A673 (cell line): ENCODE data around the gene GIMAP6. TPM values are rescaled to one million over a fixed set of nuclear protein-coding genes. Genes with fewer than 3 reads are reported as not detected.
"Not testable (repeated sequence)": the region's sequence is repeated elsewhere in the genome, so short reads cannot be mapped to it uniquely, and the experiment has no call there.

Experiments used
- BruUV-seq: library from RNA; stranded (reverse); fragments of 400-500 nt; replicated peaks from 2 replicates; lab custom pipeline; 2021; lab: Mats Ljungman, UMichigan
- CTCF ChIA-PET: fragments of 300-600 bp; sonication (Branson Sonifier 250); formaldehyde crosslinking; loops from one replicate; lab custom pipeline; 2022; ENCODE audit warnings: antibody characterized with exemption; lab: Charles Lee
- POLR2A ChIA-PET: fragments of 300-600 bp; sonication (Branson Sonifier 250); formaldehyde crosslinking; loops from one replicate; lab custom pipeline; 2022; ENCODE audit warnings: antibody characterized with exemption; ENCODE audit not compliant: low non-redundant PET; lab: Charles Lee
- DNase-seq: peaks from one replicate; pipeline ENCODE4 v3.0.0-alpha.2; 2015; ENCODE audit warnings: low spot score
- H3K27ac ChIP-seq: fragments of 200-600 bp; sonication (generic); 2 replicates; pipeline ENCODE4 v1.5.1; 2016; ENCODE audit warnings: mixed run types, low read depth, mild to moderate bottlenecking, mixed read lengths, antibody characterized with exemption, low read length; ENCODE audit not compliant: poor library complexity, severe bottlenecking
- H3K27me3 ChIP-seq: fragments of 200-600 bp; sonication (generic); replicated peaks from 2 replicates; pipeline ENCODE4 v1.6.1; 2017; ENCODE audit warnings: mixed run types, low read depth, mild to moderate bottlenecking, mixed read lengths, antibody characterized with exemption, low read length; ENCODE audit not compliant: insufficient read depth, poor library complexity
- H3K36me3 ChIP-seq: fragments of 200-600 bp; sonication (generic); 2 replicates; pipeline ENCODE4 v1.6.1; 2016; ENCODE audit warnings: mixed run types, mild to moderate bottlenecking, mixed read lengths, antibody characterized with exemption, low read length; ENCODE audit not compliant: insufficient read depth, poor library complexity, severe bottlenecking
- H3K4me1 ChIP-seq: fragments of 200-600 bp; sonication (generic); 2 replicates; pipeline ENCODE4 v1.6.1; 2017; ENCODE audit warnings: mixed run types, mild to moderate bottlenecking, mixed read lengths, antibody characterized with exemption, low read length; ENCODE audit not compliant: insufficient read depth, poor library complexity, severe bottlenecking
- H3K4me3 ChIP-seq: fragments of 200-600 bp; sonication (generic); 2 replicates; pipeline ENCODE4 v1.5.1; 2016; ENCODE audit warnings: low read depth, mixed run types, mild to moderate bottlenecking, mixed read lengths, low read length; ENCODE audit not compliant: poor library complexity, severe bottlenecking
- H3K9me3 ChIP-seq: fragments of 200-600 bp; sonication (generic); 2 replicates; pipeline ENCODE4 v1.6.1; 2016; ENCODE audit warnings: mixed run types, low read depth, mild to moderate bottlenecking, mixed read lengths, antibody characterized with exemption, low read length; ENCODE audit not compliant: poor library complexity, severe bottlenecking
- EZH2 ChIP-seq: fragments of 200-600 bp; sonication (generic); IDR thresholded peaks from 2 replicates; pipeline ENCODE4 v1.6.1; 2017; ENCODE audit warnings: borderline replicate concordance, low read depth, mild to moderate bottlenecking, mixed read lengths, antibody characterized with exemption, low read length; ENCODE audit not compliant: poor library complexity, severe bottlenecking
- intact Hi-C: fragments of 100-400 bp; cut with micrococcal nuclease; formaldehyde crosslinking; loops from one replicate; pipeline ENCODE4 v1.10.0; 2022; ENCODE audit not compliant: unreplicated experiment
- total RNA-seq: library from RNA; stranded (reverse); gene quantifications from 2 replicates; pipeline ENCODE4 v1.2.3, GENCODE V29; 2021
- TF ChIP-seq, protein P1 (sequence below): fragments of 300-800, 200-600 bp; sonication (generic); conservative IDR thresholded peaks from 2 replicates; pipeline ENCODE4 v1.5.1; 2017; ENCODE audit warnings: low read depth, mild to moderate bottlenecking, antibody characterized with exemption, low read length, moderate library complexity, mixed read lengths

The GIMAP6 gene
- total RNA-seq, 1 experiment from 2014 or later = not detected

DNA sequence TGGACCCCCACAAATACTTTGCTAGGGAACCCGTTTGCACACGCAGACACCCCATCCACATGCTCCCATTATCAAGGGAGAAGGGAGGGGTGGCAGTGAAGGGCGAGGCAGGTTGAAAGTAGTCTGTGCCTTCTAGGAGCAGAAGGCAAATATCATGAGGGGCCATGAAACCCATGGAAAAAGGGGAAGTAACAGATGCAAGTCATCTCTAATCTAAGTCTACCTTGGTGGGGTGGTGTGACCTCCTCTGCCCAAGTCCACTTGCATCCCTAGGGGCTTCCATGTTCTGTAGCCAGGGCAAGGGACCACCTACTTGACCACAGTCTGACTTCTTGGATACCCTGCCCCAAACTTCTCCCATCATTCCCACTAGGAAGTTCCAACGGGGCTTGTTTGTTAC is 5.5 kb downstream of the GIMAP6 start:
- no TSS peak for BruUV-seq
- Histone ChIP-seq H3K9me3 (no peaks in the 10 kb centered on the region), H3K36me3 (no peaks in the 10 kb centered on the region), H3K27ac (no peak overlapping the region), H3K27me3 (peaks cover 6% of the 10 kb centered on the region), H3K4me3 (no peak overlapping the region), H3K4me1 (no peaks in the 10 kb centered on the region)
- no peak for DNase-seq
- ChIA-PET POLR2A (no interaction called here), CTCF (no interaction called here)
- no peak for TF ChIP-seq EZH2
- intact Hi-C loops = no loop called here

DNA sequence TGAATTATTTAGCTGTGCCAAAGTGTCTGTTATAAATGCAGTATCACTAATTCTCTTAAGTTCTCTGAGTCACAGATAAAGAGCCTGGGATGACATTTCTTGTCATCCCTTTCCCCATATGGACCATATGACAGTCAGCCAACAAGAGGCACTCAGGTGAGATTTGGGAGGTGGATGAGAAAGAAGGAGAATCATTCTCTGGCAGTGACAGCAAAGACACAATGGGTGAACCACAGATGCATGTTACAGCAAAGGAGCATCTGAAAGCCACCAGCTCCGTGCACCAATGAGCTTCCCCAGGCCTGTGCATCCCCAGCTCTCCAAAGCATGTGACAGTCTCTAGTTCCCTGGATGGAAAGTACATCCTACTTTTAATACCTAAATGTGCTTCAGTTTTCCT is 10.8 kb downstream of the GIMAP6 start:
- ChIA-PET CTCF (no interaction called here), POLR2A (no interaction called here)
- Histone ChIP-seq H3K4me3 (no peak overlapping the region), H3K27ac (no peak overlapping the region), H3K9me3 (no peaks in the 10 kb centered on the region), H3K36me3 (no peaks in the 10 kb centered on the region), H3K4me1 (no peaks in the 10 kb centered on the region), H3K27me3 (peaks cover 6% of the 10 kb centered on the region)
- no peak for TF ChIP-seq EZH2
- intact Hi-C loops = no loop called here
- no peak for DNase-seq
- no TSS peak for BruUV-seq

DNA sequence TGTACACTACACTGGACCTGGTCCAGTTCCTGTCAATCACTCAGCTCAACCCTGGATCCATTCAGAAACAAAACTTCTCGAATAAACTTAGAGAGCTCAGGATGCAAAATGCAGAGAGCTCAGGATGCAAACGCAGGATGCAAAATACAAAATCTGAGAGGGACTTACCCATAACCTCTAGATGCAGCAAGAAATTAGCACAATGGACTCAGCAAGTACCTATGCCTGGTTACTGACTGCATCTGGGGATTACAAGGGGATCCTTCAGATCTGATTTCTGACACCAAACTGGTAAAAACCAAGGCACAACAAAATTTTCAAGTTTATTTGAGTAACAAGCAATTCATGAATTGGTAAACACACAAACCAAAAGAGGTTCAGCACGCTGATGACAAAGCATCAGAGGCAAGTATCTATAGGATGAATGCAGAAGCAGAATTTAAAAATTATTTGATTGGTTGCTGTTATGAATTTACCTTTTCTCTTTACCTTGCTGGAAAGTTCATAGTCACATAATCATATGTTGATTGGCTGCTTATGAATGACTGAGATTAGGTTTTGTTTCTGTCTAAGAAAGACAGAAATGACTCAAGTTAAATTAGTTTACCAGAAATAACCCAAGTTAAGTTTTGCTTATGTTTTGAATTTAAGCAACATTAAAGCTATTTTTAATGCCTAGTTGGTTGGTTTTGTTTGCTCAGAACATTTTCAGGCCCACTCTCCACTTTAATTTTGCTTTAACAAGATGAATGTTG is 11.4 kb downstream of the GIMAP6 start:
- H3K9me3 ChIP-seq = no peaks in the 10 kb centered on the region
- no peak overlapping the region for H3K27ac ChIP-seq
- CTCF ChIA-PET = no interaction called here
- POLR2A ChIA-PET = no interaction called here
- intact Hi-C loops = no loop called here
- no peaks in the 10 kb centered on the region for H3K4me1 ChIP-seq
- H3K4me3 ChIP-seq = no peak overlapping the region
- H3K36me3 ChIP-seq = no peaks in the 10 kb centered on the region
- no TSS peak for BruUV-seq
- H3K27me3 ChIP-seq = peaks cover 3% of the 10 kb centered on the region
- no peak for TF ChIP-seq EZH2
- TF ChIP-seq, protein P1, sequence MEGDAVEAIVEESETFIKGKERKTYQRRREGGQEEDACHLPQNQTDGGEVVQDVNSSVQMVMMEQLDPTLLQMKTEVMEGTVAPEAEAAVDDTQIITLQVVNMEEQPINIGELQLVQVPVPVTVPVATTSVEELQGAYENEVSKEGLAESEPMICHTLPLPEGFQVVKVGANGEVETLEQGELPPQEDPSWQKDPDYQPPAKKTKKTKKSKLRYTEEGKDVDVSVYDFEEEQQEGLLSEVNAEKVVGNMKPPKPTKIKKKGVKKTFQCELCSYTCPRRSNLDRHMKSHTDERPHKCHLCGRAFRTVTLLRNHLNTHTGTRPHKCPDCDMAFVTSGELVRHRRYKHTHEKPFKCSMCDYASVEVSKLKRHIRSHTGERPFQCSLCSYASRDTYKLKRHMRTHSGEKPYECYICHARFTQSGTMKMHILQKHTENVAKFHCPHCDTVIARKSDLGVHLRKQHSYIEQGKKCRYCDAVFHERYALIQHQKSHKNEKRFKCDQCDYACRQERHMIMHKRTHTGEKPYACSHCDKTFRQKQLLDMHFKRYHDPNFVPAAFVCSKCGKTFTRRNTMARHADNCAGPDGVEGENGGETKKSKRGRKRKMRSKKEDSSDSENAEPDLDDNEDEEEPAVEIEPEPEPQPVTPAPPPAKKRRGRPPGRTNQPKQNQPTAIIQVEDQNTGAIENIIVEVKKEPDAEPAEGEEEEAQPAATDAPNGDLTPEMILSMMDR = no peak
- no peak for DNase-seq

DNA sequence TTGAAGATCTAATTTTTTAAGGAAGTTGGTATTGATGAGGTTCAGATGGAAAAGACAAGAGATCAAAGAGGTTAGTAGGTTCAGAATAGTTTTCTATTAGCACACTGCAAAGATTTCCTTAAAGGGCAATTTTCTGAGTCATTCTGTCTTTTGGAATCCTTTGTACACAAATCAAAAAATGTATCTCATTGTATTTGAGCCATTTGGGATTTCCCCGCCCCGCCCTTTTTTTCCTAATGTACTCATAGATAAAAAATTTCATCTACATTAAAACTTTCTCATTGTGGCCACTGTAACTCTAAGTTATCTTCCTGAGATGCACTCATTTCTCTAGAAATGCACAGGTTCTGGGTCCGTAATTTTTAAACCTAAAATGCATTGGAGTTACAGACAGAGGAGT is 12.1 kb downstream of the GIMAP6 start:
- TF ChIP-seq, protein P1 = no peak
- TF ChIP-seq EZH2 = no peak
- Histone ChIP-seq H3K27me3 (no peaks in the 10 kb centered on the region), H3K4me3 (no peak overlapping the region), H3K36me3 (no peaks in the 10 kb centered on the region), H3K9me3 (no peaks in the 10 kb centered on the region), H3K4me1 (no peaks in the 10 kb centered on the region), H3K27ac (no peak overlapping the region)
- no peak for DNase-seq
- CTCF ChIA-PET = no interaction called here
- POLR2A ChIA-PET = no interaction called here
- intact Hi-C loops = no loop called here
- BruUV-seq = no TSS peak

DNA sequence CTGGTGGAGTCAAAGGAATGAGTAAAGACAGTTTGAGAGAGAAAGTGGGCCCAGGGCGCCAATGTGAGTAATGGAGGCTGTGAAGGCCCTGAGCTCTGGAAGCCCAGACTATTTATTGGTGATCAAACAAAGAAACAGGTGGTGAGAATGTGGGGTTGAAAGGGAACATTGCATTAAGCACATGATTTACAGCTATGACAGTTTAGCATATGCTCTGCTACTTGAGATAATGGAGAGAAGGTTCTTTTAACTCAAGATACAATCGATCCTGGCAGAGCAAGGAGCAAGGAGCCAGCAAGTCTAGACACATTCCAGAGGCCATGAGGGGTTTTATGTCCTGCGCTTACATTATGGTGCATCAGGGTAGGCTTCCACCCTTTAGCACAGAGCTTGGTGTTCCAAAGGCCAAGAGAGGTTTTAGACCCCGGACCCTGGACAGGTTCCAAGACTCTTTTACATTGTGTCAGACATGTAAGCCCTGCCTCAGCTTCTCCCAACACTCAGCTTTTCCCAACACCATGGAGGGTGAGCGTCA is 16.9 kb downstream of the GIMAP6 start:
- intact Hi-C loops, H3K4me3 ChIP-seq, POLR2A ChIA-PET, H3K4me1 ChIP-seq, DNase-seq, CTCF ChIA-PET, BruUV-seq, H3K27ac ChIP-seq, H3K36me3 ChIP-seq, H3K27me3 ChIP-seq, H3K9me3 ChIP-seq: not testable (repeated sequence)

DNA sequence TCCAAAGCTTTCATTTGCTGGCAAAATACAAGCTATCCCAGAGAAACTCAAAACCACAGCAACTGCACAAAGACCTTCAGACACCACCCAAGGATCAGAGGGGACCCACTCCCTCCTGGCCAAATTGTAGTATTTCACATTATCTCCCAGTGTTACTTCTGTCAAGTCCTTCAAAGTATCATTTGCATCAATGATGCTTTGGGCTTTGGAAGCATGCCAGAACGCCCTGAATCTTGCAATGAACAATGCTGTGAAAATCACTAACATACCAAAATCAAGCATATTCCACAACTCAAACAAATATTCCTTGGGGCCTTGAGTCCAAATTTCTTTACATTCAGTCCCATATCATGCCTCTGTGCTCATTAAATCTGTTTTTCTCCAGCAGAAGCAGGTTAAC is 17.8 kb downstream of the GIMAP6 start:
- DNase-seq, CTCF ChIA-PET, intact Hi-C loops, H3K36me3 ChIP-seq, H3K27ac ChIP-seq, H3K9me3 ChIP-seq, POLR2A ChIA-PET, H3K4me1 ChIP-seq, BruUV-seq, H3K4me3 ChIP-seq, H3K27me3 ChIP-seq: not testable (repeated sequence)
